K562 (cell line): ENCODE measurements around the gene TAF9. TPM values are rescaled to one million over a fixed set of nuclear protein-coding genes. Genes with fewer than 3 reads are reported as not detected.

Experiments used
- ATAC-seq: fragments of 200-7000 bp; cut with Tn5 transposase; 3 replicates; pipeline ENCODE4 v1.9.1; 2020; ENCODE audit warnings: moderate library complexity
- BruUV-seq: library from RNA; stranded (reverse); fragments of 400-500 nt; replicated peaks from 2 replicates; lab custom pipeline; 2021; lab: Mats Ljungman, UMichigan
- CTCF ChIA-PET: fragments of 300-600 bp; formaldehyde crosslinking; extraction: SDS; loops from one replicate; lab custom pipeline; 2021; ENCODE audit warnings: low intra/inter-chr PET ratio; lab: Yijun Ruan, JAX
- POLR2A ChIA-PET: fragments of 300-600, 350-650 bp; sonication (Branson Sonifier 250); formaldehyde crosslinking; extraction: SDS; loops from one replicate; lab custom pipeline; 2021; ENCODE audit warnings: antibody characterized with exemption, inconsistent platforms; lab: Yijun Ruan, JAX
- DNase-seq, 4 experiments: peaks; one replicate each; pipeline versions ENCODE4 v3.0.0 to v3.0.0-alpha.2; 2011 to 2018; ENCODE audit warnings: low spot score in 3 of 4, mixed read lengths in 3 of 4; ENCODE audit errors: extremely low read depth in 1 of 4
- FAIRE-seq: peaks from 2 replicates; lab custom pipeline; 2011; peaks lifted over from hg19 to GRCh38; lab: Jason Lieb, UNC
- H2AFZ ChIP-seq: 2 replicates; pipeline ENCODE4 v1.6.0; 2011; ENCODE audit warnings: low read depth, low read length, control low read depth, inconsistent platforms
- H3K27ac ChIP-seq: fragments of 200-600 bp; 3 replicates; pipeline ENCODE4 v1.8.0; 2011; ENCODE audit warnings: low read depth, mild to moderate bottlenecking, control low read depth, inconsistent platforms, low read length, moderate library complexity, mixed read lengths; ENCODE audit errors: extremely low read depth
- H3K27me3 ChIP-seq, 2 experiments: fragments of 300-600 bp in 1 of 2; 2 replicates in 1 of 2; 3 replicates in 1 of 2; pipeline versions ENCODE4 v1.6.0 to v1.8.0; 2011; ENCODE audit warnings: inconsistent platforms in 2 of 2, low read length in 2 of 2, mild to moderate bottlenecking in 1 of 2, mixed read lengths in 1 of 2, moderate library complexity in 1 of 2; ENCODE audit not compliant: control insufficient read depth in 2 of 2, insufficient read depth in 2 of 2
- H3K36me3 ChIP-seq: fragments of 300-600 bp; 3 replicates; pipeline ENCODE4 v1.8.0; 2011; ENCODE audit warnings: mild to moderate bottlenecking, low read length, inconsistent platforms; ENCODE audit not compliant: control insufficient read depth, insufficient read depth
- H3K4me1 ChIP-seq, 2 experiments: fragments of 200-600 bp in 1 of 2; replicated peaks in 1 of 2; 2 replicates in 1 of 2; 3 replicates in 1 of 2; pipeline versions ENCODE4 v1.5.1 to v1.8.0; 2011; ENCODE audit warnings: inconsistent platforms in 2 of 2, low read length in 2 of 2, mild to moderate bottlenecking in 1 of 2, mixed read lengths in 1 of 2, moderate library complexity in 1 of 2; ENCODE audit not compliant: control insufficient read depth in 2 of 2, insufficient read depth in 2 of 2
- H3K4me2 ChIP-seq: 2 replicates; pipeline ENCODE4 v1.6.1; 2011; ENCODE audit warnings: low read length, control low read depth, inconsistent platforms, mixed read lengths; ENCODE audit not compliant: insufficient read depth
- H3K4me3 ChIP-seq: fragments of 200-600 bp; sonication (generic), shearing (Covaris generic); 2 replicates; pipeline ENCODE4 v1.5.1; 2016; ENCODE audit warnings: control low read depth, inconsistent platforms
- H3K79me2 ChIP-seq: fragments of 200-600 bp; 3 replicates; pipeline ENCODE4 v1.8.0; 2011; ENCODE audit warnings: low read length, inconsistent platforms; ENCODE audit not compliant: control insufficient read depth, insufficient read depth
- H3K9ac ChIP-seq, 2 experiments: 2 replicates each; pipeline versions ENCODE4 v1.6.0 to v1.6.1; 2011; ENCODE audit warnings: low read depth in 2 of 2, low read length in 2 of 2, control low read depth in 1 of 2, inconsistent platforms in 1 of 2, mild to moderate bottlenecking in 1 of 2, mixed read lengths in 1 of 2; ENCODE audit not compliant: insufficient read depth in 1 of 2
- H3K9me1 ChIP-seq: one replicate; pipeline ENCODE4 v1.6.0; 2011; ENCODE audit warnings: inconsistent platforms, mild to moderate bottlenecking, low read length, moderate library complexity; ENCODE audit not compliant: control insufficient read depth, insufficient read depth
- H3K9me3 ChIP-seq: replicated peaks from 2 replicates; pipeline ENCODE4 v1.5.1; 2011; ENCODE audit warnings: low read depth, low read length, inconsistent platforms; ENCODE audit not compliant: control insufficient read depth, insufficient read depth
- H4K20me1 ChIP-seq: replicated peaks from 2 replicates; pipeline ENCODE4 v1.6.1; 2011; ENCODE audit warnings: low read length, inconsistent platforms, mixed read lengths; ENCODE audit not compliant: control insufficient read depth, insufficient read depth
- CREB5 ChIP-seq: fragments of 250-450 bp; sonication (Bioruptor Pico); IDR thresholded peaks from 2 replicates; pipeline ENCODE4 v1.5.0; 2020; ENCODE audit warnings: mild to moderate bottlenecking
- POLR3A ChIP-seq: IDR thresholded peaks from 2 replicates; pipeline ENCODE4 v1.6.1; 2011; ENCODE audit warnings: borderline replicate concordance, mild to moderate bottlenecking, moderate library complexity; ENCODE audit not compliant: insufficient read length, insufficient read depth; ENCODE audit errors: extremely low read depth
- RBFOX2 ChIP-seq: fragments of 200-400 bp; formaldehyde crosslinking; IDR thresholded peaks from 2 replicates; pipeline ENCODE4 v1.6.1; 2017; ENCODE audit warnings: low read depth, mild to moderate bottlenecking, low read length, moderate library complexity
- RBM39 ChIP-seq: fragments of 200-400 bp; formaldehyde crosslinking; optimal IDR thresholded peaks from 2 replicates; pipeline ENCODE3; 2018; ENCODE audit warnings: low read depth, low read length
- SETDB1 ChIP-seq: IDR thresholded peaks from one replicate; pipeline ENCODE4 v1.6.1; 2012; ENCODE audit warnings: low read length, control low read depth, inconsistent platforms
- SPI1 ChIP-seq: IDR thresholded peaks from 2 replicates; pipeline ENCODE4 v1.6.1; 2011; ENCODE audit warnings: low read depth, low read length, control low read depth, borderline replicate concordance
- TRIM25 ChIP-seq: fragments of 450-650 bp; IDR thresholded peaks from 2 replicates; pipeline ENCODE4 v1.7.0; 2016; ENCODE audit warnings: borderline replicate concordance
- ZNF197 ChIP-seq: fragments of 200-800 bp; sonication (Bioruptor generic); IDR thresholded peaks from 2 replicates; pipeline ENCODE4 v1.6.1; 2016; ENCODE audit warnings: low read depth, missing genetic modification characterization, missing compliant biosample characterization
- in situ Hi-C: fragments of 300-500 bp; cut with MboI; formaldehyde crosslinking; loops from 4 replicates; pipeline ENCODE4 v1.15.0; 2018; ENCODE audit warnings: inconsistent platforms, mixed read lengths
- intact Hi-C: fragments of 100-400 bp; cut with micrococcal nuclease; formaldehyde crosslinking; loops from 2 replicates; pipeline ENCODE4 v1.14.2; 2022
- polyA plus RNA-seq, 8 experiments: library from polyadenylated mRNA; depleted of rRNA in 4 of 8; stranded (reverse) in 5 of 8; unstranded in 3 of 8; fragments of >200 nt; fragmentation: Nextera tagmentation in 2 of 8; fragmentation: Illumina TruSeq in 1 of 8; extraction: Ambion mirVana in 2 of 8; extraction: Trizol in 1 of 8; gene quantifications; 2 replicates each; pipeline versions ENCODE4 v1.2.1 to v1.2.3, GENCODE V29; 2011 to 2014; ENCODE audit warnings: inconsistent platforms in 1 of 8, missing spikeins in 1 of 8
- total RNA-seq, 7 experiments: library from RNA; depleted of rRNA in 6 of 7; stranded (reverse); fragments of >200 nt in 6 of 7; fragmentation: Illumina TruSeq in 2 of 7; extraction: Trizol in 2 of 7; gene quantifications; 2 replicates each; pipeline versions ENCODE4 v1.2.1 to v1.2.3, GENCODE V29; 2011 to 2021; ENCODE audit warnings: low replicate concordance in 1 of 7
- TF ChIP-seq, protein P1 (sequence below): fragments of 250-450 bp; sonication (Bioruptor Pico); IDR thresholded peaks from 2 replicates; pipeline ENCODE4 v1.4.0; 2020; ENCODE audit warnings: mild to moderate bottlenecking, moderate library complexity, borderline replicate concordance
- TF ChIP-seq, protein P2 (sequence below): fragments of 450-650 bp; formaldehyde crosslinking; IDR thresholded peaks from 2 replicates; pipeline ENCODE4 v1.4.0; 2020; ENCODE audit warnings: mild to moderate bottlenecking
- TF ChIP-seq, protein P3 (sequence below): IDR thresholded peaks from 2 replicates; pipeline ENCODE4 v1.6.1; 2011; ENCODE audit warnings: borderline replicate concordance, low read depth, mild to moderate bottlenecking, moderate library complexity, low read length; ENCODE audit not compliant: insufficient read depth, poor library complexity, severe bottlenecking

TAF9 gene
- total and polyA plus RNA-seq, 9 of the 15 experiments (the other 6 are each of a cell fraction or from before 2014, with no cell fraction given) = 119 to 566 (median 207) TPM

DNA sequence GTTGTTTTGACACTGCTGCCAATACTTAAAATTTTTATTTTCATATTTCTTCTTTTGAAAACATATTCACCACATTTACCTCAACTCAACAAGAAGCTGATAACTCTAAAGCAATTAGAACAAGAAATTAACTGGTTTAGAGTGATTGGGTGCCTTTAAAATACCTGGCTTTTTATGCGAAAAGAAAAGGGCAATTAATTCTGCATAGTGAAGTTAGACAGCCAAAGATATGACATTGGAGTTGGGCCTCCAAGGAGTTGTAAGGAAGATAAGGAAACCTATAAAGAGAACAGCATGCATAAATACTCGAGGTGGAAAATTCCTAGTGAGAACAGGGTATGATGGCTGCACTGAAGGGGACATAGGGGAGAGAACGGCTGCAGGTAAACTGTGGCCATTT is 9.6 kb downstream of the TAF9 start (continued):
- TF ChIP-seq SPI1 = no peak

DNA sequence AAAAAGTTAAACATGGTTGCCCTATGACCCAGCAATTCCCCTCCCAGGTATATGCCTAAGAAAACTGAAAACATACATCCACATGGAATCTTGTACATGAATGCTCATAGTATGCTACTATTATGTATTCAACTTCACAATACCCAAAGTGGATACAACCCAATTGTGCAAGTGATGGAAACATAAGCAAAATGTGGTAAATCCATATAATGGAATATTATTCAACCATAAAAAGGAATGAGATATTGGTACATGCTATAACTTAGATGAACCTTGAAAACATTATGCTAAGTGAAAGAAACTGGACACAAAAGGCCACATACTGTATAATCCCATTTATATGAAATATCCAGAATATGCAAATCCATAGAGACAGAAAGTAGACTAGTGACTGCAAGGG is 18.7 kb downstream of the TAF9 start:
- DNase-seq = no peak
- Histone ChIP-seq H3K9ac (no peak overlapping the region), H2AFZ (no peak overlapping the region), H3K36me3 (peaks cover 52% of the 10 kb centered on the region), H3K27ac (no peak overlapping the region), H4K20me1 (no peaks in the 10 kb centered on the region), H3K9me1 (no peaks in the 10 kb centered on the region), H3K4me3 (no peak overlapping the region), H3K27me3 (no peaks in the 10 kb centered on the region), H3K9me3 (no peaks in the 10 kb centered on the region), H3K4me2 (no peak overlapping the region), H3K79me2 (0 out of 3 replicates have a peak, but pooled peaks cover under 1% of the 10 kb centered on the region), H3K4me1 (no peaks in the 10 kb centered on the region)
- POLR2A ChIA-PET = no interaction called here
- FAIRE-seq = no peak
- CTCF ChIA-PET = no interaction called here
- no peak for ATAC-seq
- TF ChIP-seq POLR3A = no peak
- TF ChIP-seq RBFOX2 = no peak
- no peak for TF ChIP-seq ZNF197 (CRISPR knock-in tag)
- no peak for TF ChIP-seq TRIM25
- no peak for TF ChIP-seq CREB5
- TF ChIP-seq, protein P1, sequence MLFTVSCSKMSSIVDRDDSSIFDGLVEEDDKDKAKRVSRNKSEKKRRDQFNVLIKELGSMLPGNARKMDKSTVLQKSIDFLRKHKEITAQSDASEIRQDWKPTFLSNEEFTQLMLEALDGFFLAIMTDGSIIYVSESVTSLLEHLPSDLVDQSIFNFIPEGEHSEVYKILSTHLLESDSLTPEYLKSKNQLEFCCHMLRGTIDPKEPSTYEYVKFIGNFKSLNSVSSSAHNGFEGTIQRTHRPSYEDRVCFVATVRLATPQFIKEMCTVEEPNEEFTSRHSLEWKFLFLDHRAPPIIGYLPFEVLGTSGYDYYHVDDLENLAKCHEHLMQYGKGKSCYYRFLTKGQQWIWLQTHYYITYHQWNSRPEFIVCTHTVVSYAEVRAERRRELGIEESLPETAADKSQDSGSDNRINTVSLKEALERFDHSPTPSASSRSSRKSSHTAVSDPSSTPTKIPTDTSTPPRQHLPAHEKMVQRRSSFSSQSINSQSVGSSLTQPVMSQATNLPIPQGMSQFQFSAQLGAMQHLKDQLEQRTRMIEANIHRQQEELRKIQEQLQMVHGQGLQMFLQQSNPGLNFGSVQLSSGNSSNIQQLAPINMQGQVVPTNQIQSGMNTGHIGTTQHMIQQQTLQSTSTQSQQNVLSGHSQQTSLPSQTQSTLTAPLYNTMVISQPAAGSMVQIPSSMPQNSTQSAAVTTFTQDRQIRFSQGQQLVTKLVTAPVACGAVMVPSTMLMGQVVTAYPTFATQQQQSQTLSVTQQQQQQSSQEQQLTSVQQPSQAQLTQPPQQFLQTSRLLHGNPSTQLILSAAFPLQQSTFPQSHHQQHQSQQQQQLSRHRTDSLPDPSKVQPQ = no peak
- TF ChIP-seq SETDB1 = no peak
- TF ChIP-seq, protein P2, sequence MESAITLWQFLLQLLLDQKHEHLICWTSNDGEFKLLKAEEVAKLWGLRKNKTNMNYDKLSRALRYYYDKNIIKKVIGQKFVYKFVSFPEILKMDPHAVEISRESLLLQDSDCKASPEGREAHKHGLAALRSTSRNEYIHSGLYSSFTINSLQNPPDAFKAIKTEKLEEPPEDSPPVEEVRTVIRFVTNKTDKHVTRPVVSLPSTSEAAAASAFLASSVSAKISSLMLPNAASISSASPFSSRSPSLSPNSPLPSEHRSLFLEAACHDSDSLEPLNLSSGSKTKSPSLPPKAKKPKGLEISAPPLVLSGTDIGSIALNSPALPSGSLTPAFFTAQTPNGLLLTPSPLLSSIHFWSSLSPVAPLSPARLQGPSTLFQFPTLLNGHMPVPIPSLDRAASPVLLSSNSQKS (CRISPR knock-in tag) = no peak
- TF ChIP-seq, protein P3, sequence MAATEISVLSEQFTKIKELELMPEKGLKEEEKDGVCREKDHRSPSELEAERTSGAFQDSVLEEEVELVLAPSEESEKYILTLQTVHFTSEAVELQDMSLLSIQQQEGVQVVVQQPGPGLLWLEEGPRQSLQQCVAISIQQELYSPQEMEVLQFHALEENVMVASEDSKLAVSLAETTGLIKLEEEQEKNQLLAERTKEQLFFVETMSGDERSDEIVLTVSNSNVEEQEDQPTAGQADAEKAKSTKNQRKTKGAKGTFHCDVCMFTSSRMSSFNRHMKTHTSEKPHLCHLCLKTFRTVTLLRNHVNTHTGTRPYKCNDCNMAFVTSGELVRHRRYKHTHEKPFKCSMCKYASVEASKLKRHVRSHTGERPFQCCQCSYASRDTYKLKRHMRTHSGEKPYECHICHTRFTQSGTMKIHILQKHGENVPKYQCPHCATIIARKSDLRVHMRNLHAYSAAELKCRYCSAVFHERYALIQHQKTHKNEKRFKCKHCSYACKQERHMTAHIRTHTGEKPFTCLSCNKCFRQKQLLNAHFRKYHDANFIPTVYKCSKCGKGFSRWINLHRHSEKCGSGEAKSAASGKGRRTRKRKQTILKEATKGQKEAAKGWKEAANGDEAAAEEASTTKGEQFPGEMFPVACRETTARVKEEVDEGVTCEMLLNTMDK = no peak
- TF ChIP-seq RBM39 = no peak
- BruUV-seq = no TSS peak
- in situ Hi-C loops = no loop called here
- intact Hi-C loops = no loop called here
